Upper lobe of right lung (tissue), 1 donor: ENCODE results near the gene PANK1. TPM values are rescaled to one million over a fixed set of nuclear protein-coding genes. Genes with fewer than 3 reads are reported as not detected.

Experiments
- ATAC-seq: fragments of 200-7000 bp; cut with Tn5 transposase; one replicate; pipeline ENCODE4 v1.9.1; 2020; ENCODE audit warnings: mild to moderate bottlenecking, moderate library complexity
- DNase-seq: peaks from one replicate; pipeline ENCODE4 v3.0.0-alpha.2; 2020
- H3K27ac ChIP-seq: fragments of 200-600 bp; one replicate; pipeline ENCODE4 v1.8.0; 2022
- H3K27me3 ChIP-seq: fragments of 200-600 bp; one replicate; pipeline ENCODE4 v1.8.0; 2022; ENCODE audit warnings: mild to moderate bottlenecking
- H3K36me3 ChIP-seq: fragments of 200-600 bp; one replicate; pipeline ENCODE4 v1.8.0; 2022
- H3K4me1 ChIP-seq: fragments of 200-600 bp; one replicate; pipeline ENCODE4 v1.8.0; 2022
- H3K4me3 ChIP-seq: fragments of 200-600 bp; one replicate; pipeline ENCODE4 v1.8.0; 2022; ENCODE audit warnings: mild to moderate bottlenecking
- H3K9me3 ChIP-seq: fragments of 200-600 bp; one replicate; pipeline ENCODE4 v1.8.0; 2022
- CTCF ChIP-seq: fragments of 200-600 bp; IDR thresholded peaks from one replicate; pipeline ENCODE4 v1.8.0; 2022; ENCODE audit warnings: antibody characterized with exemption
- intact Hi-C: fragments of 100-400 bp; cut with DNase I; formaldehyde crosslinking; loops from one replicate; pipeline ENCODE4 v1.11.0; 2022
- total RNA-seq: library from RNA; stranded (reverse); fragmentation: NEBNext Ultra II Directional; extraction: Animal tissue kit (Norgen Biotek cat#: 25700); gene quantifications from one replicate; pipeline ENCODE4 v1.2.1, GENCODE V29; 2021
- donor health status: DM: no; HTN: yes; CAD: no; lungs with severe emphysema.

Gene PANK1
- total RNA-seq, 1 donor from 2014 or later: 8.0 TPM

- TF ChIP-seq CTCF: no peak
- ATAC-seq: no peak
- H3K9me3 ChIP-seq: no peaks in the 10 kb centered on the region
- H3K4me3 ChIP-seq: no peak overlapping the region
- no peaks in the 10 kb centered on the region for H3K4me1 ChIP-seq
- no peaks in the 10 kb centered on the region for H3K36me3 ChIP-seq
- intact Hi-C loops: loop anchor here (5.0 kb wide), 1 partner anchor 136 kb away; no protein-coding TSS in a partner anchor
- no peaks in the 10 kb centered on the region for H3K27me3 ChIP-seq
- DNase-seq: no peak
- H3K27ac ChIP-seq: no peak overlapping the region
These were observed 81.7 kb downstream of the PANK1 start for GRCh38 chr10:89563311-89563710.

DNA sequence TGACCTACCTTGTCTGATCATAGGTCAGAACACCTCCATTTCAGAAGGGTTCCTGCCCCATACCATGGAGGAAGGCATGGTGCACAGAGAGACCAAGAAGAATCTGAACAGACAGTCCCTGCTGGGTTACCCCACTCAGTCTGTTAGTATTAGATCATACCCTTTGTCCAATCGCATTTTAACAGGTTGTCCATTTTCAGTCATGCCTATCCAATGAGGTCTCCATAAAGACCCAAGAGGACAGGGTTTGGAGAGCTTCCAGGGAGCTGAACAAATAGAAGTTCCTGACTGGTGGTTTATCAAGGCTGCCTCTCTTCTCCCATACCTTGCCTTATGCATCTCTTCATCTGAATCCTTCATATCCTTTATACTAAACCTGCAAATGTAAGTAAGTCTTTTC is 88.4 kb downstream of the PANK1 start:
- H3K4me3 ChIP-seq: no peak overlapping the region
- DNase-seq: no peak
- H3K9me3 ChIP-seq: no peaks in the 10 kb centered on the region
- ATAC-seq: no peak
- TF ChIP-seq CTCF: no peak
- no peaks in the 10 kb centered on the region for H3K4me1 ChIP-seq
- no peaks in the 10 kb centered on the region for H3K27me3 ChIP-seq
- H3K27ac ChIP-seq: no peak overlapping the region
- intact Hi-C loops: no loop called here
- H3K36me3 ChIP-seq: no peaks in the 10 kb centered on the region

GRCh38 chr10:89555688-89556445 is 89.2 kb downstream of the PANK1 start:
- DNase-seq (no peak), ATAC-seq (no peak)
- H3K4me1 ChIP-seq: no peaks in the 10 kb centered on the region
- H3K27me3 ChIP-seq: no peaks in the 10 kb centered on the region
- H3K9me3 ChIP-seq: no peaks in the 10 kb centered on the region
- TF ChIP-seq CTCF: no peak
- intact Hi-C loops: no loop called here
- no peak overlapping the region for H3K4me3 ChIP-seq
- H3K36me3 ChIP-seq: no peaks in the 10 kb centered on the region
- H3K27ac ChIP-seq: no peak overlapping the region

DNA sequence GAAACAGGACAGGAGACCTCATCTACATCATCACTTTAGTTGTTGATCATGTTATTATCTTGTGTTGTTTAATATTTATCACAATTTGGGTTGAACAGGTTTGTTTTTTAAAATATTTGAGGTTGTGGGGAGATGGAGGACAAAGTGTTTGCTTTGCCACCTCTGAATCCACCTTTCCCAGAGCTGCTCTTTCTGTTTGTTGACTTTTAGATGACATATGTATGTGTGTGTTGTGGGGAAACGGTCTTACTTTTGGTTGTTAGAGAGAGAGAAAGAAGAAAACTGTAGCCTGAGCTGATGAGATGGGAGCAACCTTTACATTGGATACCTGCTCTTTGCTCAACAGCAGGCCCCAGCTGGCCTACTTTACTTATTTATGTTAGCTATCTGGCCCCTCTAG is 90.6 kb downstream of the PANK1 start:
- ATAC-seq: no peak
- no peak for TF ChIP-seq CTCF
- no peaks in the 10 kb centered on the region for H3K9me3 ChIP-seq
- no peak overlapping the region for H3K4me3 ChIP-seq
- no peak for DNase-seq
- no peaks in the 10 kb centered on the region for H3K27me3 ChIP-seq
- H3K27ac ChIP-seq: no peak overlapping the region
- H3K36me3 ChIP-seq: no peaks in the 10 kb centered on the region
- intact Hi-C loops: no loop called here
- H3K4me1 ChIP-seq: no peaks in the 10 kb centered on the region

- Histone ChIP-seq H3K36me3 (no peaks in the 10 kb centered on the region), H3K4me3 (no peak overlapping the region), H3K9me3 (no peaks in the 10 kb centered on the region), H3K27me3 (no peaks in the 10 kb centered on the region), H3K27ac (no peak overlapping the region), H3K4me1 (no peaks in the 10 kb centered on the region)
- ATAC-seq (no peak), DNase-seq (no peak)
- intact Hi-C loops: no loop called here
- no peak for TF ChIP-seq CTCF
These were observed 91.8 kb downstream of the PANK1 start for GRCh38 chr10:89553064-89553734.
